ENCODE measurements around the gene SLAMF1.
"Not testable (repeated sequence)": the region's sequence is repeated elsewhere in the genome, so short reads cannot be mapped to it uniquely, and the experiment has no call there.

The SLAMF1 gene

DNA sequence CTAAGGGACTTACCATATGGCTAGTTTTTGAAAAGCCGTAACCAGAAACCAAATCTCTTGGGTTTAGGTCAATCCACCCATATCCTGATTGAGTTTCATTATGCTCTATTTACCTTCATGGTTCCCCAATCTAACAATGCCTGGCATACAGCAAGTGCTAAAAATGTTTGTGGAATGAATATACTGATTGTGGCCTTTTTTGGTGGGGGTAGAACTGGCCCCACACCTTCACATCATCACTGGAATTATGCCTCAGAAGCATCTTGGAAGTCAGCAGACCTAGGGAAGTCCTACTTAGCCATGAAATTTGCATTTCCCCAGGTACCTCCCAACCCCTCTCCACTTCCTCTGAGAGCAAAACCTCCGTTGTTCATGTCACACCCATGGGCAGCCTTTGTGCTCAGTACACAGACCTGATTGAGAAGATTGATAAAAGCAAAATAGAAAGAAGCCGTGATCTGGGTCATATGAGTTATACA, 17.8 kb upstream of the SLAMF1 start:
- DNase-seq = no peak

DNA sequence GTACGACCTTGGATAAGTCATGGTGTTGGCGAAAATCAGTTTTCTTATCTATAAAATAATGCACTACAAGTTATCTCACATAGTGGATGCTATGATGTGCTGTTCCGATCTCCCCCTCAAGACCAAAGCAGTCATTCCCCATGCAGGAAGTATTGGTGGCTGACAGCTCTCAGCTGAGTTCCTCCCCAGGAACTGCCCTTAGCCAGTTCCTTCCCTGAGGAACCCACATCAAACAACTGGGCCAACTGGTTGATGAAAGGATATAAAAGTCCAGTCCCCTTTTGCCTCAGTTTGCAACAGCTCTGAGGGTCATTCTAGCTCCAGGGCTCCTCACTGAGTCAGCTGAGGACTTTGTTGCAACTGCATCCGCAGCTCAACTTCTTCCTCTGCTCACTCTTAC, 16.1 kb upstream of the SLAMF1 start:
- no peak for DNase-seq

DNA sequence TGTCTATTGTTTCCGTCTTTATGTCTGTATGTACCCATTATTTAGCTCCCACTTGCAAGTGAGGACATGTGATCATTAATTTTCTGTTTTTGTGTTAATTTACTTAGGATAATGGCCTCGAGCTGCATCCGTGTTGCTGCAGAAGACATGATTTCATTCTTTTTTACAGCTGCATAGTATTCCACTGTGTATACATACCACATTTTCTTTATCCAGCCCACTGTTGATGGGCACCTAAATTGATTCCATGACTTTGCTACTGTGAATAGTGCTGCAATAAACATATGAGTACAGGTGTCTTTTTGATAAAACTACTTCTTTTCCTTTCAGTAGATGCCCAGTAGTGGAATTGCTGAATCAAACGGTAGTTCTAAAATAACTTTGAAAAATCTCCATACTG, 12.7 kb upstream of the SLAMF1 start:
- DNase-seq = no peak

DNA sequence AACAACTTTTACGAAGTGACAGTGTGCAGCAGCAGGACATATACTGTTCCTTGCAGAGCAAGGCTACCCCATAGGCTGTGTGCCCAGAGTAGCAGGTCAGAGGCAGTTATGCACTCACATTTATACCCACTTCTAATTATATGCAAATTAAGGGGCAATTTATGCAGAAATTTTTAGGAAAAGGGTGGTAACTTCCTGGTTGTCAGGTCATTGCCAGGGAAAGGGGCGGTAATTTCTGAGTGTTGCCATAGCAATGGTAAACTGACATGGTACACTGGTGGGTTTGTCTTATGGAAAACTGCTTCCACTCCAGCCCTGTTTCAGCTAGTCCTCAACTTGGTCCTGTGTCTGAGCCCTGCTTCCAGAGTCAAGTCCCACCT, 12.0 kb upstream of the SLAMF1 start:
- DNase-seq = no peak

DNA sequence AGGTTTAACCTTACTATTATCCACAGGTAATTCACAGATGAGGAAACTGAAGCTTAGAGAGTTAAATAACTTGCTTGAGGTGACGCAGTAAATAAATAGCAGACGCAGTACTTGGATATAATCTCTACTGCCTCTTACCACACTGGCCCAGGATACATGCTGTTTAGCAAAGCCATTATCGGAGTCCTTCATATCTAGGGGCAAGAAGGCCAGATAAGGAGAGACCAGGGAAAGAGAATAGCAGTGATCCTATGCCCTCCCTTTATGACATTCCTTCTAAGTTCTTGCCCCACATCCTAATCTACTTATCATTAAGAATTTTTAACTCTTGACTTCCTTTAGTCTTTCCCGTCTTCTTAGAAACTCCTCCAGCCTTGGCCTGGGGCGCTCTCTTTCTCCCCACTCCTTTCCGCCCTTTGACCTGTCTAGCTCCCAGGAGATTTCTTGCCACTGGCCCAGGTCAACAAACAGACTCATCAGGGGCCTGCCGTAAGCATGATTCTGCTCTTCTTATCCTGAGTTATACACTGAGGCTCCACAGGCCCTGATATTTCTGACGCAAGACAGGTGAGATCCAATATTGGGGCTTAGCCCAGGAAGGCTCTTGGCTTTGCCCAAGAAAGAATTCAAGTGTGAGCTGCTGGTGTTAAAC, 11.4 kb upstream of the SLAMF1 start:
- no peak for DNase-seq

DNA sequence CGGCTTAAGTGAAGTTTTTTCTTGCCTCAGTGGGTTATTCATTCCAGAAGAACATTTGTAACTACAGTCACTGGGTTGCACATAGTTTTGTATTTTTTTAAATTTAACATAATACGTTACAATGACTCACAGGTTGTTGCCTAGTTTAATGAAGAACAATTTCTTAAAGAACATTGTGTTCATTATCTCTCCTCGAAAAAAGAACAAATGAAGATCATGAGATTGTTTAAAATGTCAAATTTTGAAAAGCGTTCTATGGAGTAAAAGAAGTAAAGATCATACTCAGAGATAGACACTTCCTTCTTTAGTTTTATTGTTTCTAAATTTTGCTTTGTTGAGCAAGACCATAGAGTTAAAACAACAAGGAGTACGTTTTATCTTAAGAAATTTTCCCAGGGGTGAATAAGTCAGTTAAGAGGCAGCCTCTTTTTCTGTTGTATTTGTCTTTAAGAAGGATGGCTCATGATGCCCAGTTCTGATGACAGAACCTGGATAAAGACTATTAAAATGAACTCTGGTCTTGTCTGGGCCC, 10.5 kb upstream of the SLAMF1 start:
- no peak for DNase-seq

DNA sequence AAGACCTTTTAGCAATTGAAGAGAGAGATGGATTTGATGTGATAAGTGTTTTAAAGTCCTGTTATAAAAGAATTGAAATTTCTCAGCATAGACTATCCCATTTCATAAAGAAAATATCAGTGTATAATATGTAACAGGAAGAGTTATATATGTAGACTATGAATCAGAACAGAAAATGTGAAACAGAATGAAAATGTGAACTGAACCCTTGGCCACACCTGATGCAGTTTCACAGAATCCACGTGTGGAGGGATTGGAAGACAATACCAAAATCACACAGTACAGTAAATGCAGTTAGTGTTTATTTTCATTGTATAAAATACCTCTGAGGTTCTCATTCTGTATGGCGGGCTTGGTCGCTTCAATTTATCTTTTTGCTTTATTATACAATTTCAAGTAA, 9.9 kb upstream of the SLAMF1 start:
- DNase-seq = no peak

DNA sequence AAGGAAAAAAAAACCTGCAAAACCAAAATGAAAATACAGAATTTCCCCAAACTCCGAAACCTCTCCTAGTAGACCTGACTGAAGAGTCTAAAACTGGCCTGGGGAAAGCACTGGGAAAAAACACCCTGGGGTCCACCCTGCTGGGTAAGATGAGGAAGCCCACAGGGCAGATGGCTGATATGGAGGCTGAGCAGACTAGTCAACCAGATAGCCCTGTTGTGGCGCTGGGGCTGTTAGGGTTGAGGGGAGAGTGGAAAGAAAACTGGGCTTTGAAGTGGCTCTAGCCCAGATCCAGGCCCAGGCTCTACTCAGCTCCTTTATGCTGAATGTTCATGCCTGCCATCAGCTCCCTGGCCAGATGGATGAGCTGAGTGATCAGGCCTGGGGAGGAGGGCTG, 6.8 kb upstream of the SLAMF1 start:
- no peak for DNase-seq

DNA sequence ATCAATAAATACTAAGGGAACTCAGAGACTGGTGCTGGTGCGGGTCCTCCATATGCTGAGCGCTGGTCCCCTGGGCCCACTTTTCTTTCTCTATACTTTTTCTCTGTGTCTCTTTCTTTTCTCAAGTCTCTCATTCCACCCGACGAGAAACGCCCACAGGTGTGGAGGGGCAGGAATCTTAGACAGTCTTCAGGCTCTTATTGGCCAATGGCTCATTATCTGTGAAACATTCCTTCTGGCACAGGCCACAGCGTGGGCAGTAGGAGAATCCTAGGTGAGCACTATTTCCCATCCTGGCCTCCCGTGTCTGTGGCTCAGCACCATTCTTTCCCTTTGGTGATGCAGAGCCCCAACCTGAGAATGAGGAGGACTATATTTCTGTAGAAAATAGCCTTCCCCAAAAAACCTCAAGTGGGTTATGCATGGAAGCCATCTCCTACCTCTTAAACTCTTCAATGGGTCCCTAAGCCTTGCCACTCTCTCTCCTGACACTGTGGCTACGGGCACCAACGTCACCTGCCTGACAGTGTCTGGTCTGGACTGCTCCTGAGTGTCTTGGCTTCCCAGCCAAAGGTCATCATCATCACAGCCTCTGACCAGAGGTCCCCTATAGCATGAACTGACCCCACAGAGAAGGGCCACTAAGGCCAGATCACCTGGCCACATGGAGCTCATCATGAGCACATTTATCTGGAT, 6.2 kb upstream of the SLAMF1 start:
- DNase-seq = no peak

DNA sequence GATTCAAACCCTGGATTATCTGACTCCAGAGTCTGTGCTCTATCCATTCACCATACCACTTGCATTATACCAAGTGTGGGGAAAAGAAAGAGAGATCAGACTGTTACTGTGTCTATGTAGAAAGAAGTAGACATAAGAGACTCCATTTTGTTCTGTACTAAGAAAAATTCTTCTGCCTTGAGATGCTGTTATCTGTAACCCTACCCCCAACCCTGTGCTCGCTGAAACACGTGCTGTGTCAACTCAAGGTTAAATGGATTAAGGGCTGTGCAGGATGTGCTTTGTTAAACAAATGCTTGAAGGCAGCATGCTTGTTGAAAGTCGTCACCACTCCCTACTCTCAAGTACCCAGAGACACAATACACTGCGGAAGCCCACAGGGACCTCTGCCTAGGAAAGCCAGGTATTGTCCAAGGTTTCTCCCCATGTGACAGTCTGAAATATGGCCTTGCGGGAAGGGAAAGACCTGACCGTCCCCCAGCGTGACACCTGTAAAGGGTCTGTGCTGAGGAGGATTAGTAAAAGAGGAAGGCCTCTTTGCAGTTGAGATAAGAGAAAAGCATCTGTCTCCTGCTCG, 5.3 kb upstream of the SLAMF1 start:
- not testable (repeated sequence) for DNase-seq

DNA sequence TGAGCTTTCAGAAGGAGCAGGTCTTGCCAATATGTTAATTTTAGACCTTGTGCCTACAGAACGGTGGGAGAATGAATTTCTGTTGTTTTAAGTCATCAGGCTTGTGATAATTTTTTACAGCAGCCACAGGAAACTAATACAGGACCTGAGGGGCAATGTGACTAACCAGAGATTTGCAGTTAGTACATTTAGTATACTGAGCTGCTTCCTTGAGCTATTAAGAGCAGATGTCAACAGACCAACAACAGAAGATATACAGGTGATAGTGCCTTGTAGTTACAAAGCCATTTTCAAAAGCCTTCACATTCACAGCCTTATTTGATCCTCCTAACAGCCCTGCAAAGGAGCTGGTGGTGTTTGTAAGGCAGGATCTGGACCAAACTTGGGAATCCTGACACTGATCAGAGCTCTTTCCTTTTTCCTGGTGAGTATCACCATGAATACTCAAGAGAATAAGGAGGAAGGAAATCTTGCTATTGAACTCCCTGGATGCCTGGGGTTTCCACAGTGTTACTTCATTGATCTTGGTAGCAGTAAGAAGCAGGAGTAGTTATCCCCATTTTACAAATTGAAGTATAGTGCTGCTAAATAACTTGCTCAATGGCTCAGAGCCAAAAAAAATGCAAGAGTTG, 4.7 kb upstream of the SLAMF1 start:
- no peak for DNase-seq

DNA sequence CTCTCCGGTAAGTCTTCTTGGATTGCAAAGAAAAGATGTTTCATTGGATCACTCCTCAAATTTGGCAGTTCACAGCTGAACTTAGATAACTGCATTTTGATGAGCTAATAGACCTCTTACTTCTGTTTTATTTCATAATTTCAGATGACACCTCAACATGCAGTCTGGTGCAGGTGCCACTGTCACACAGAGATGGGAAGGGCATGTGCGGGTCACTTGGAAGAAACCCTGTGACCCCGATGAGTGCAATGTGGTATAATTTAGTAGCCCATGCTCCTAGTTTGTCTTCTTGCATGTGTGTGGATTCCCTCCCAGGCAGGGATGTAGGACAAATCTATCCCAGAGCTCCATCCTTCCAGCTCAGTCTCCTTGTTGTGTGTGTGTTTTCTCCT, 481 bp upstream of the SLAMF1 start:
- no peak for DNase-seq

DNA sequence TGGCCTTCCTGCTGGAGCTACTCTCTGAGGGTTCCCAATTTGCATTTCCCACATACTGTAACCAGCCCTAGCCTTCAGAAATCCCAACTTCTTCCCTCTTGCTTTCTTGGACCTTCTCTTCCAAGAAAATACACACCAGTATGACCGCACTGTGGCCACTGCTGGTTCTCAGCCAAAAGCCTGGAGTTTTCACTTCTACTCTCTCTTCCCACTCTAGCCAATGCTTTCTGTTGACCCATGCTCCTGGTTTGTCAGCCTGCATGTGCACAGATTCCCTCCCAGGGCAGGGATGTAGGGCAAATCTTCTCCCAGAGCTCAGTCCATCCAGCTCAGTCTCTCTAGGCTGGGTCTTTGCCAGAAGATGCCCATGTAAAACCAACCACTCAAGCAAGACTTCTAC, 664 bp downstream of the SLAMF1 start:
- no peak for DNase-seq

DNA sequence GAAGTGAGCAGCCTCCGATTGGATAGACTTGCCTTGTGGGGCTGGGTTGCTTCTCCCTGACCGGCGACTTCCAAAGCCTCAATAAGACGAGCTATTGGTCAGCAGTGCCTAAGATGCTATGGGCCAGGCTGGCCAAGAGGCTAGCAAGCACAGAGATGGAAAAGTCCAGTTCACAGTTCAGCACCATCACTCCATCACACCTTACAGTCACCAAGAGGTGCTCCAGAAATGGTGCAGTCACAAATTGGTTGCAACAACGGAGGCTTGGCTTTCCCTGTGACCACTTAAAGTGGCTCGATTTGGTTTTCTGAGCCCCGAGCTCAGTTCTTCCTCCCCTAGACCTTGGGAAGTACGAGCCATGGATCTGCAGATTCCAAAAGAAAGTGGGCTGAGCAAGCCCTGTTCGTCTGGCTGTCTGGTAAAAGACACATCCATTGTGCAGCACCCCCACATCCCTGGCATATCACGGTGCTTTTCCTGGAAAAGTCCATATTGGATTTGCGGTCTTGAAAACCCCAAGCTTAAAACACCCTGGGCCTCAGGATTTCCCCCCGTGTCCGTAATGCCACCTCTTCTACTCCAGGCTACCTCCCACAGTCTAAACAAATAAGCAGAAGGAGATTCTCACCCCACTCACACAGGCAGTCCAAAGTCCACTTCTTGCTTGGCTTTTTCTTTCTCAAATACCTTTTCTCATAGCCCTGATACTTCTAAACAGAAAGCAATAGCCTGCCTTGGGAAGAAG, 1.3 kb downstream of the SLAMF1 start:
- no peak for DNase-seq

DNA sequence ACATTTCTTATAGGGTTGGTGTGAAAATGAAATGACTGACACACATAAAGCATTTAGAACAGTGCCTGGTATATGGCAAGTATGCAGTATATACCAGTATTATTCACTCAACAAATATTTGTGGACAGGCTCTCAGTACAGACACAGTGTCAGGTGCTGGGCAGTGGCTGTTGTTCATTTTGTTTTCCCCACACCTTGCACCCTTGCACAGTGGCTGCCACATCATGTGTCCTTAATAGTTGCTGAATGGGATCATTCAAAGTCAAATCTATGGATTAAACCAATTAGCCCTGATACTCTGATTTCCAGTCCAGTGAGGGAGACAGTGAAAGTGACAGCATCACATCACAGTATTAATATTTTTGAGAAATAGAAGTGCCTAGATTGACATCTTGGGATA, 2.4 kb downstream of the SLAMF1 start:
- DNase-seq = no peak

DNA sequence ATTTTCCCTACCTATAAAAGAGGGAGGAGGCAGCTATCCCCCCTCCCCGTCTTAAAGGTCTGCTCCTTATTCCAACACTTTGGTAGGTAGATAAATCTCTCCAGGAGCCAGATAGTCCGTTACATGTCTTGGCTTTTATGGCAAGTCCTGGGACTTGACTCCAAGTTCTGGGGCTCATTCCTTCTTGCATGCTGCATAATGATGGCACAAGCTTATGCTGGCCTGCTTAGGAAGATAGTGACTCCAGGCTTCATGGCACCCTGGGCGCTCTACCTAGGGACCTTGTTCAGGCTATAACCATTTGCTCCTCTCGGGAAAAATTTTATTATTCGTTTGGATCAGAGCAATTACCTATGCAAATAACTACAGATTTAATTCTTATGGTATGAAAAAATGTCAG, 3.7 kb downstream of the SLAMF1 start:
- no peak for DNase-seq

DNA sequence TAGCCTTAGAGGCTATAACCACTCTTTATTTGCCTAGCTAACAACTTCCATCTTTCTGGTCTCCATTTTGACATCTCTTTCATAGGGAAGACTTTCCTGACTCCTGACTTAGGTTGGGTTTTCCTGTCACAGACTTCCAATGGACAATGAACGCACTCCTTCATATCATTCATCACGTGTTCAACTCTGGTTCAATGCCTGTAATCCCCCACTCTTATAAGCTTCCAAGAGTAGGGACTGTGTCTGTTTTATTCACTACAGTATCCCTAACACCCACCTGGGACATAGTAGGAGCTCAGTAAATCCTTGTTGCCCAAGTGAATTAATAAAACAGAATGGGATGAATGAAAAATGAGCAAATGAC, 4.6 kb downstream of the SLAMF1 start:
- no peak for DNase-seq

DNA sequence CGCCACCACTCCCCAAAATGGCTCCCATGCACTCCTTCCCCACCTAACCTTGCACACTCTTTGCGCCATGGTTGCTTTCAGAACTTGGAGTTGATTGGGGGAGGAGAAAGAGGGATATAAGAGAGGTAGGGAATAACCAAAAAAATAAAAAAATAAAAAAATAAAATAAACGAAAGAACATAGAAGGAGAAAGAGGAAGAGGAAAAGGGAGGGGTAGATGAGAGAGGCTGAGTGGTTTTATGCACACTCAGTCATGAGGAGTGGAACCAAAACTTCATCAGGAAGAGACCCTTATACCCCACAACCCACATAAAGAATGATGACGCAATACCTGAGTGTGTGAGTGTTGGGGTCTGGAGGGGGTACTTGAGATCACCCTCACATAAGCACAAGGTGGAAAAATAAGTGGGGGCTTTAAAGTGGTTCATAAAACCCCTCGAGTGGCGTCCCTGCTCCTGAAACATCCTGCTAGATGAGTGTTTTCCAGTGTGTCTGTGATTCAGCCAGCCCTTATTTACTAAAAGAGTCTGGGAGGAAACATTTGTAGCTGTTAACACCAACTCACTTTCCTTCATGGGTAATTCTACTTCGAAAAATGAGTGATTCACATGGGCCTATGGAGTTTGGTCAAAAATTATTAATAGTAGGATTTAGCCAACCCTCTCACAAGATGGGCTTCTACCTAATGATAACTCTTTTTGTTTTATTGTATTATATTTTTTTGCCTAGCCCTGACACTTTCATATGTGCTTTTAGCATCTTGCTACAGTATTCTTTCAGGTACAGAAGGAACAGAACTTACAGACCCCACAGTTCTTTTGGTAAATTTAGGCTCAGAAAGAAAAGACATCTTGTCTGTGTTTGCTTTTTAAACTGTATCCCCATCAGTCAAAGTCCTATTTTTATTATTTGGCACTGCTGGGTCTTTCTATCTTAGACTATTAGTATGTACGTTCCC, 5.2 kb downstream of the SLAMF1 start:
- no peak for DNase-seq

DNA sequence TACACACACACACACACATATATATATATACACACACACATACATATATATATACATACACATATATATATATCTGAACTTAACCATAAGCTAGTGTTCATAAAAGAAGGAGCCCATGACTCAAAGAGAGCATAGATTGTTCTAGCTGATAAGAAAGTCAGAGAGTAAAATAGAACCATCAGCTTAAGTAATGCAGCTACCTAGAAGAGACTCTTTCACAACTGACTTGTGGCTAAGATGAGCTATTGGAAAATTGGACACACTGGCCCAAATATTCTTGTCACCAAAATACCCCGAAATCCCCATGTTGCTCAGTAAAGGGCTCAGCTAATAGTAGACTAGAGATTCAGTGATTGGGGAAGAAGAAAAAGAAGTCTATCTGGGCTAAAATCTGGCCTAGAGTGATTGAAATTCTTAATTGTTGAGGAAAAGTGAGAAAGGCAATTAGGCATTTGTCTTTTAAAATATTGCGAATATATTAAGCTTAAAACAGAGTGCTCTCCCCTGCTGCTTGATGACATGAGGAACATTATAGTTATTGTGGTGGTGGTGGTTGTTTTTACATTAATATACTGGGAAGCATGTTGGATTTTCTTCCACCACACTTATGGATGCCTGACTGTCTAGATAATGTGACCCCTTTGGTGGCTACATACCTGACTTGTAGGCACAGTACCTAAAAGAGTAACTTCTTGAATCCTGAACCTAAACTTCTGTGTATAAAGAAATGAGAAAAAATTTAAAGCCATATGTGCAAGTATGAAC, 6.3 kb downstream of the SLAMF1 start:
- DNase-seq = no peak

DNA sequence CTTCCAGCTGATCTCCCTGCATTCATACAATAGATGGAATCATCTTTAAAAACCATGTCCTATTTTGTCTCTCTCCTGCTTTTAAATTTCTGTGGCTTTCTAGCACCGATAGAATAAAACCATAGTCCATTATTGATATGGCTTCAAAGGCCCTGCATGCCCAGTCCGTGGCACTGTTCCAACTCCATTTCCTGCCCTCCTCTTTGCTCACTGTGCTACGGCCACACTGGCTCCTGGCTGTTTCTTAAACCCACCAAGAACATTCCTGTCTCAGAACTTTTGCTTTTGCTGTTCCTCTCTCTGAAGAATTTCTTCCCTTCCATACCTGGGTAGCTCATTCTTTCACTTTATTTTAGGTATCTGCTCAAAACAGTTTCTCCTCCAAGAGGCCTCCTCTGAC, 7.2 kb downstream of the SLAMF1 start:
- no peak for DNase-seq

DNA sequence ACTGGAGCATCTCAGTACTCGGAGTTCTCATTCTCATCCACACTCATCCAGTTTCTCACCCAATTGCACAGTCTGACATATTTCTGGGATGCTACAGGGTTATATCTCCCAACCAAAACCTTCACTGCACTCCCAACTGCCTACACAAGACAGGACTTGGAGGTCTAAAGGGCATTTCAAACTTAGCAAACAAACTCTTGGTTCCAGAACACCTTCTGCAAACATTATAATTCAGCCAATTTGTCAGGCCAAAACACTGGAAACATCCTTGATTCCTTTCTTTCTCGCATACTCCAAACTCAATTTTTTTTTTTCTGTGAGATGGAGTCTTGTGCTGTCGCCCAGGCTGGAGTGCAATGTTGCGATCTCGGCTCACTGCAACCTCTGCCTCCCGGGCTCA, 7.9 kb downstream of the SLAMF1 start:
- DNase-seq = no peak

All from NCI-H1436 (cell line).